GM23338 (cell line): ENCODE results near the gene TPGS1. TPM values are rescaled to one million over a fixed set of nuclear protein-coding genes. Genes with fewer than 3 reads are reported as not detected.

Experiments used
- ATAC-seq: fragments of 200-7000 bp; cut with Tn5 transposase; 3 replicates; pipeline ENCODE4 v1.9.1; 2020
- DNase-seq: peaks from one replicate; pipeline ENCODE4 v3.0.0-alpha.2; 2015; ENCODE audit warnings: low spot score
- H2AFZ ChIP-seq: fragments of 200-600 bp; sonication (generic); 2 replicates; pipeline ENCODE4 v1.8.0; 2016; ENCODE audit warnings: antibody characterized with exemption, mild to moderate bottlenecking, moderate library complexity
- H3F3A ChIP-seq: fragments of 200-600 bp; sonication (generic); replicated peaks from 2 replicates; pipeline ENCODE4 v1.8.0; 2017; ENCODE audit warnings: antibody characterized with exemption, mixed run types, low read depth
- H3K27ac ChIP-seq: fragments of 200-600 bp; sonication (generic); 2 replicates; pipeline ENCODE4 v1.6.1; 2016; ENCODE audit warnings: low read depth
- H3K27me3 ChIP-seq: fragments of 200-600 bp; sonication (generic); 2 replicates; pipeline ENCODE4 v1.8.0; 2016; ENCODE audit warnings: mild to moderate bottlenecking, mixed run types, moderate library complexity; ENCODE audit not compliant: insufficient read depth
- H3K36me3 ChIP-seq: fragments of 200-600 bp; sonication (generic); 2 replicates; pipeline ENCODE4 v1.8.0; 2016; ENCODE audit warnings: mild to moderate bottlenecking; ENCODE audit not compliant: insufficient read depth
- H3K4me1 ChIP-seq: fragments of 200-600 bp; sonication (generic); 2 replicates; pipeline ENCODE4 v1.8.0; 2016; ENCODE audit warnings: mild to moderate bottlenecking, moderate library complexity; ENCODE audit not compliant: insufficient read depth
- H3K4me2 ChIP-seq: fragments of 200-600 bp; sonication (generic); 2 replicates; pipeline ENCODE4 v1.7.1; 2017; ENCODE audit warnings: mixed run types
- H3K4me3 ChIP-seq: fragments of 200-600 bp; sonication (generic); 2 replicates; pipeline ENCODE4 v1.6.1; 2016; ENCODE audit warnings: mixed run types
- H3K79me2 ChIP-seq: fragments of 200-600 bp; sonication (generic); replicated peaks from 2 replicates; pipeline ENCODE4 v1.8.0; 2017; ENCODE audit warnings: mild to moderate bottlenecking; ENCODE audit not compliant: insufficient read depth
- H3K9me2 ChIP-seq: fragments of 200-600 bp; sonication (generic); 2 replicates; pipeline ENCODE4 v1.8.0; 2017; ENCODE audit not compliant: insufficient read depth
- H4K20me1 ChIP-seq: fragments of 200-600 bp; sonication (generic); replicated peaks from 2 replicates; pipeline ENCODE4 v1.8.0; 2017; ENCODE audit warnings: mild to moderate bottlenecking; ENCODE audit not compliant: insufficient read depth
- H3K27ac Mint-ChIP-seq: 2 replicates; pipeline ENCODE4 v1.8.0; 2020; ENCODE audit warnings: inconsistent platforms, mild to moderate bottlenecking, moderate library complexity, mixed read lengths
- H3K27me3 Mint-ChIP-seq: 3 replicates; pipeline ENCODE4 v1.8.0; 2022; ENCODE audit warnings: low read depth, mild to moderate bottlenecking, moderate library complexity, mixed read lengths, inconsistent platforms; ENCODE audit not compliant: insufficient read depth, poor library complexity
- H3K36me3 Mint-ChIP-seq: 3 replicates; pipeline ENCODE4 v1.8.0; 2021; ENCODE audit warnings: low read depth, mild to moderate bottlenecking, inconsistent platforms, moderate library complexity, mixed read lengths
- H3K4me1 Mint-ChIP-seq: 3 replicates; pipeline ENCODE4 v1.8.0; 2020; ENCODE audit warnings: mild to moderate bottlenecking, inconsistent platforms, mixed read lengths
- H3K4me3 Mint-ChIP-seq: 3 replicates; pipeline ENCODE4 v1.8.0; 2021; ENCODE audit warnings: moderate library complexity, mild to moderate bottlenecking, inconsistent platforms, mixed read lengths
- H3K9me3 Mint-ChIP-seq: 3 replicates; pipeline ENCODE4 v1.8.0; 2020; ENCODE audit warnings: moderate library complexity, mild to moderate bottlenecking, inconsistent platforms, mixed read lengths
- CREB1 ChIP-seq: fragments of 250-450 bp; sonication (Bioruptor Pico); IDR thresholded peaks from 2 replicates; pipeline ENCODE4 v1.5.0; 2020; ENCODE audit warnings: low read depth, mild to moderate bottlenecking, moderate library complexity
- EZH2 ChIP-seq: fragments of 200-600 bp; sonication (generic); IDR thresholded peaks from one replicate; pipeline ENCODE4 v1.8.0; 2017; ENCODE audit warnings: antibody characterized with exemption, mild to moderate bottlenecking, low read depth; ENCODE audit not compliant: unreplicated experiment
- EZH2phosphoT487 ChIP-seq: fragments of 200-600 bp; sonication (generic); IDR thresholded peaks from one replicate; pipeline ENCODE4 v1.8.1; 2018; ENCODE audit warnings: antibody characterized with exemption; ENCODE audit not compliant: unreplicated experiment
- NANOG ChIP-seq: IDR thresholded peaks from 2 replicates; pipeline ENCODE4 v1.6.1; 2016; ENCODE audit warnings: antibody characterized with exemption, borderline replicate concordance
- POLR2AphosphoS5 ChIP-seq: IDR thresholded peaks from 2 replicates; pipeline ENCODE4 v1.6.1; 2016; ENCODE audit warnings: antibody characterized with exemption, low read depth
- ZNF114 ChIP-seq: fragments of 250-450 bp; sonication (Bioruptor Pico); IDR thresholded peaks from 2 replicates; pipeline ENCODE4 v1.5.0; 2020; ENCODE audit warnings: mild to moderate bottlenecking, moderate library complexity
- ZNF331 ChIP-seq: fragments of 250-450 bp; sonication (Bioruptor Pico); IDR thresholded peaks from 2 replicates; pipeline ENCODE4 v1.5.0; 2020; ENCODE audit warnings: low read depth, mild to moderate bottlenecking, moderate library complexity
- polyA plus RNA-seq: library from polyadenylated mRNA; unstranded; fragments of >200 nt; fragmentation: Nextera tagmentation; extraction: Ambion mirVana; gene quantifications from 2 replicates; pipeline ENCODE4 v1.2.1, GENCODE V29; 2016
- total RNA-seq: library from RNA; depleted of rRNA; stranded (reverse); fragments of >200 nt; shearing (Covaris generic); gene quantifications from 2 replicates; pipeline ENCODE4 v1.2.3, GENCODE V29; 2014
- TF ChIP-seq, protein P1 (sequence below): IDR thresholded peaks from 2 replicates; pipeline ENCODE4 v1.6.1; 2016; ENCODE audit warnings: antibody characterized with exemption
- TF ChIP-seq, protein P2 (sequence below): IDR thresholded peaks from one replicate; pipeline ENCODE4 v1.6.1; 2018; ENCODE audit warnings: antibody characterized with exemption; ENCODE audit not compliant: unreplicated experiment
- TF ChIP-seq, protein P3 (sequence below), 2 experiments: fragments of 200-600 bp in 1 of 2; sonication (generic) in 1 of 2; conservative IDR thresholded peaks; 2 replicates each; pipeline versions ENCODE4 v1.5.1 to v1.6.1; 2016 to 2017; ENCODE audit warnings: antibody characterized with exemption in 2 of 2, low read depth in 2 of 2, mild to moderate bottlenecking in 2 of 2, moderate library complexity in 1 of 2

Gene TPGS1
- total and polyA plus RNA-seq, 2 experiments from 2014 or later, result 11.9 to 38.4 TPM

DNA sequence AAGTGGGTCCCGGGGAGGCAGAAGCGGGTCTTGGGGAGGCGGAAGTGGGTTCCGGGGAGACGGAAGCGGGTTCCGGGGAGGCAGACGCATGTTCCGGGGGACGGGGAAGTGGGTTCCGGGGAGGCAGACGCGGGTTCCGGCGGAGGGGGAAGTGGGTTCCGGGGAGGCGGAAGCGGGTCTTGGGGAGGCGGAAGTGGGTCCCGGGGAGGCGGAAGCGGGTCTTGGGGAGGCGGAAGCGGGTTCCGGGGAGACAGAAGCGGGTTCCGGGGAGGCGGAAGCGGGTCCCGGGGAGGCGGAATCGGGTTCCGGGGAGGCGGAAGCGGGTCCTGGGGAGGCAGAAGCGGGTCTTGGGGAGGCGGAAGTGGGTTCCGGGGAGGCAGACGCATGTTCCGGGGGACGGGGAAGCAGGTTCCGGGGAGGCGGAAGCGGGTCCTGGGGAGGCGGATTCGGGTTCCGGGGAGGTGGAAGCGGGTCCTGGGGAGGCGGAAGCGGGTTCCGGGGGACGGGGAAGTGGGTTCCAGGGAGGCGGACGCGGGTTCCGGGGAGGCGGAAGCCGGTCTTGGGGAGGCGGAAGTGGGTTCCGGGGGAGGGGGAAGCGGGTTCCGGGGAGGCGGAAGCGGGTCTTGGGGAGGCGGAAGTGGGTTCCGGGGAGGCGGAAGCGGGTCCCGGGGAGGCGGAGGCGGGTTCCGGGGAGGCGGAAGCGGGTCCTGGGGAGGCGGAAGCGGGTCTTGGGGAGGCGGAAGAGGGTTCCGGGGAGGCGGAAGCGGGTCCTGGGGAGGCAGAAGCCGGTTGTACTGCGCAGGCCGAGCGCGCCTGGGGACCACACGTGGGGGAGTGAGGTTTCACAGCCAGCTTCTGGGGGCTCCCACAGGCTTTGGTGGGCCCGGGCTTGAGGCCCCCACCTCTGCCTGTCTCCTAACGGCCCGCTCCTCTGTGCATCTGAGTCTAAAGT, 48.9 kb upstream of the TPGS1 start (continued):
- no peak for TF ChIP-seq ZNF331 (CRISPR knock-in tag)
- TF ChIP-seq, protein P1, sequence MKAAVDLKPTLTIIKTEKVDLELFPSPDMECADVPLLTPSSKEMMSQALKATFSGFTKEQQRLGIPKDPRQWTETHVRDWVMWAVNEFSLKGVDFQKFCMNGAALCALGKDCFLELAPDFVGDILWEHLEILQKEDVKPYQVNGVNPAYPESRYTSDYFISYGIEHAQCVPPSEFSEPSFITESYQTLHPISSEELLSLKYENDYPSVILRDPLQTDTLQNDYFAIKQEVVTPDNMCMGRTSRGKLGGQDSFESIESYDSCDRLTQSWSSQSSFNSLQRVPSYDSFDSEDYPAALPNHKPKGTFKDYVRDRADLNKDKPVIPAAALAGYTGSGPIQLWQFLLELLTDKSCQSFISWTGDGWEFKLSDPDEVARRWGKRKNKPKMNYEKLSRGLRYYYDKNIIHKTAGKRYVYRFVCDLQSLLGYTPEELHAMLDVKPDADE, result no peak
- no peak for TF ChIP-seq EZH2phosphoT487
- TF ChIP-seq CREB1 (CRISPR knock-in tag), result no peak

DNA sequence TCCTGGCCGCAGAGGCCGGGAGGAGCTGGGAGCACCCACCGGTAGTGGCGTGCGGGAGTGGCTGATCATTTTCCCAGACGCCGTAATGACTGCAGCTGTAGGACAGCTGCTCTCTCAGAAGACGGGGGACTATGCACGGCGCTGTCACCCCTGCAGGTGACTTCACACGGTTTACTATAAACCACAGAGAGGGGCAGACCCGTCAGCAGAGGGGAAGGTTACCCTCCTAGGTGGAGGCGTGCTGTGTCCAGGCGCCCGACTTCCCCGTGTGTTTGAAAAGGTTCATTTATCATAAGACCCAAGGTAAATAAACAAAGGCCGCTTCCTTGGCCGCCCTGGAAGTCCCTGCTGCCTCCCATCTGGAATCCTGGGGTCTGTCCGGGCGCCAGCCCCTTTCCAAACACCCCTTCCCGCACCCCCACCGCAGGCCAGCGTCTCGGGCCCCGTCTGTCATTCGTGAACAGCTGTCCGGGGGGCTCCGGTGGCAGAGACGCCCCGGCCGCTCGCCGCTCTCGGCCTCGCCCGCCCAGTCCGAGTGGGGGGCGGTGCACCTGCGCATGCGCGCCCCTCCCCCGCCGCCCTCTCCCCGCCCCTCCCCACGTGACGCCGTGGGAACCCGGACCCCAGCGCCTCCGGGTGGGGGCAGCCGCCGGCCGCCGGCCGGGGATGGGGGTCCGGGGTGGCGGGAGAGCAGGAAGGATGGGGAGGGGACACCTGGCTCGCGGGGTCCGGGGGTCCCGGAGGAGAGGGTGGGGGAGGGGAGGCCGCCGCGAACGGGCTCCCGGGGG, 47.4 kb upstream of the TPGS1 start:
- Mint-ChIP-seq H3K27ac (no peak overlapping the region), H3K27me3 (peaks cover 29% of the 10 kb centered on the region), H3K4me1 (peaks cover 7% of the 10 kb centered on the region), H3K4me3 (peak overlapping the region; percentile 76), H3K36me3 (0 out of 3 replicates have a peak, but pooled peaks cover under 1% of the 10 kb centered on the region), H3K9me3 (peaks cover 4% of the 10 kb centered on the region)
- H3K4me3 ChIP-seq, result peak overlapping the region; percentile 76
- no peaks in the 10 kb centered on the region for H4K20me1 ChIP-seq
- no peak overlapping the region for H3K27ac ChIP-seq
- H3K27me3 ChIP-seq, result peaks cover 33% of the 10 kb centered on the region
- peak overlapping the region; percentile 78 for H2AFZ ChIP-seq
- peak overlapping the region; percentile 85 for H3K4me2 ChIP-seq
- no peaks in the 10 kb centered on the region for H3K79me2 ChIP-seq
- 0 out of 2 replicates have a peak, but pooled peaks cover 4% of the 10 kb centered on the region for H3F3A ChIP-seq
- no peaks in the 10 kb centered on the region; the same call in 1 of the 2 replicates for H3K4me1 ChIP-seq
- H3K9me2 ChIP-seq, result no peaks in the 10 kb centered on the region
- ATAC-seq (peak; percentile 19), DNase-seq (peak; percentile 60)
- no peaks in the 10 kb centered on the region for H3K36me3 ChIP-seq
- TF ChIP-seq EZH2phosphoT487, result no peak
- no peak for TF ChIP-seq ZNF114 (CRISPR knock-in tag)
- peak; percentile 27; the same call in 1 of the 2 replicates for TF ChIP-seq POLR2AphosphoS5
- TF ChIP-seq, protein P2, sequence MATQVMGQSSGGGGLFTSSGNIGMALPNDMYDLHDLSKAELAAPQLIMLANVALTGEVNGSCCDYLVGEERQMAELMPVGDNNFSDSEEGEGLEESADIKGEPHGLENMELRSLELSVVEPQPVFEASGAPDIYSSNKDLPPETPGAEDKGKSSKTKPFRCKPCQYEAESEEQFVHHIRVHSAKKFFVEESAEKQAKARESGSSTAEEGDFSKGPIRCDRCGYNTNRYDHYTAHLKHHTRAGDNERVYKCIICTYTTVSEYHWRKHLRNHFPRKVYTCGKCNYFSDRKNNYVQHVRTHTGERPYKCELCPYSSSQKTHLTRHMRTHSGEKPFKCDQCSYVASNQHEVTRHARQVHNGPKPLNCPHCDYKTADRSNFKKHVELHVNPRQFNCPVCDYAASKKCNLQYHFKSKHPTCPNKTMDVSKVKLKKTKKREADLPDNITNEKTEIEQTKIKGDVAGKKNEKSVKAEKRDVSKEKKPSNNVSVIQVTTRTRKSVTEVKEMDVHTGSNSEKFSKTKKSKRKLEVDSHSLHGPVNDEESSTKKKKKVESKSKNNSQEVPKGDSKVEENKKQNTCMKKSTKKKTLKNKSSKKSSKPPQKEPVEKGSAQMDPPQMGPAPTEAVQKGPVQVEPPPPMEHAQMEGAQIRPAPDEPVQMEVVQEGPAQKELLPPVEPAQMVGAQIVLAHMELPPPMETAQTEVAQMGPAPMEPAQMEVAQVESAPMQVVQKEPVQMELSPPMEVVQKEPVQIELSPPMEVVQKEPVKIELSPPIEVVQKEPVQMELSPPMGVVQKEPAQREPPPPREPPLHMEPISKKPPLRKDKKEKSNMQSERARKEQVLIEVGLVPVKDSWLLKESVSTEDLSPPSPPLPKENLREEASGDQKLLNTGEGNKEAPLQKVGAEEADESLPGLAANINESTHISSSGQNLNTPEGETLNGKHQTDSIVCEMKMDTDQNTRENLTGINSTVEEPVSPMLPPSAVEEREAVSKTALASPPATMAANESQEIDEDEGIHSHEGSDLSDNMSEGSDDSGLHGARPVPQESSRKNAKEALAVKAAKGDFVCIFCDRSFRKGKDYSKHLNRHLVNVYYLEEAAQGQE, result no peak
- TF ChIP-seq, protein P3, sequence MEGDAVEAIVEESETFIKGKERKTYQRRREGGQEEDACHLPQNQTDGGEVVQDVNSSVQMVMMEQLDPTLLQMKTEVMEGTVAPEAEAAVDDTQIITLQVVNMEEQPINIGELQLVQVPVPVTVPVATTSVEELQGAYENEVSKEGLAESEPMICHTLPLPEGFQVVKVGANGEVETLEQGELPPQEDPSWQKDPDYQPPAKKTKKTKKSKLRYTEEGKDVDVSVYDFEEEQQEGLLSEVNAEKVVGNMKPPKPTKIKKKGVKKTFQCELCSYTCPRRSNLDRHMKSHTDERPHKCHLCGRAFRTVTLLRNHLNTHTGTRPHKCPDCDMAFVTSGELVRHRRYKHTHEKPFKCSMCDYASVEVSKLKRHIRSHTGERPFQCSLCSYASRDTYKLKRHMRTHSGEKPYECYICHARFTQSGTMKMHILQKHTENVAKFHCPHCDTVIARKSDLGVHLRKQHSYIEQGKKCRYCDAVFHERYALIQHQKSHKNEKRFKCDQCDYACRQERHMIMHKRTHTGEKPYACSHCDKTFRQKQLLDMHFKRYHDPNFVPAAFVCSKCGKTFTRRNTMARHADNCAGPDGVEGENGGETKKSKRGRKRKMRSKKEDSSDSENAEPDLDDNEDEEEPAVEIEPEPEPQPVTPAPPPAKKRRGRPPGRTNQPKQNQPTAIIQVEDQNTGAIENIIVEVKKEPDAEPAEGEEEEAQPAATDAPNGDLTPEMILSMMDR (conservative IDR thresholded peaks at IDR 0.05; ENCODE audit: low read depth in 2 of 2), result no peak
- TF ChIP-seq, protein P1, result no peak
- no peak for TF ChIP-seq CREB1 (CRISPR knock-in tag)
- no peak for TF ChIP-seq ZNF331 (CRISPR knock-in tag)
- TF ChIP-seq NANOG, result no peak
- peak; percentile 47 for TF ChIP-seq EZH2
